ENCODE data around the gene SMPD3. TPM values are rescaled to one million over a fixed set of nuclear protein-coding genes. Genes with fewer than 3 reads are reported as not detected.
"Not testable (repeated sequence)": the region's sequence is repeated elsewhere in the genome, so short reads cannot be mapped to it uniquely, and the experiment has no call there.

SMPD3 gene
- total RNA-seq, result under 1 TPM in 1 of 2 donors, not detected in 1; 0.19 TPM

DNA sequence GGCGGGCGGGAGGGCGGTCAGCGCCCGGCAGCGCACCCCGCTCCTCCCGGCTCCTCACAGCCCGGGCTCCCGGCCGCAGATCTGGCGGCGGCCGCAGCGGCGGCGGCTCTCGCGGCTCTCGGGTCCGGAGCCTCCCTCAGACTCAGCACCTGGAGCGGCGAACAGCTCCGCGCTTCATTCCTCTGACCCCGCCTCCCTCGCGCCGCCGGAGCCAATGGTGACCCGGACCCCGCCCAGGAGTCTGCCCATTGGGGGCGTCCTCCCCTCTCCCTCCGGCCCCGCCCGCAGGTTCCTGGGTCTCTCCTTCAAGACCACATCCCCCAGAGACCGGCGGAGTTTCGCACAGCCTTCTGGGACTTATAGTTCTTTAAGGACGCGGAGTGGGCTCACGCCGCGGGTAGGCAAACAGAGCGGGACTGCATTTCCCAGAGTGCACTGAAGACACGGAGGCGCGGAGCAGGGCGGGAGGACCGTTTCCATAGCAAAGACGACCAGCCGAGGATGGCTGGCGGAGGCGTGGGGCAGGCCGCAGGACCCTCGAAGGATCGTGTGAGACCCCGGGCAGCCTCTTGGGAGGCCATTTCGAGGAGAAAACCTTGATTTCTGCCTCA, at the start of gene SMPD3:
Gene SMPD3, minus strand, starts transcription at position 149 of the 611 bp plus-strand sequence. CDS start 76,327 bp downstream, outside the sequence.
- ATAC-seq (replicated peaks in 1 of 2) (peak; percentile 96), DNase-seq (peak; percentile 98 to 100)
- no peak within 1 kb of the TSS for H3K27ac Mint-ChIP-seq
- peak within 1 kb of the TSS; percentile 75 to 89 for H3K4me3 Mint-ChIP-seq
- peaks cover 16% of the 10 kb centered on the region for H3K4me1 Mint-ChIP-seq (ENCODE audit: low read depth)
- H3K9me3 Mint-ChIP-seq, result no peaks in the 10 kb centered on the region
- H3K27me3 Mint-ChIP-seq (ENCODE audit: low read depth), result peaks cover 37% of the 10 kb centered on the region
- H3K36me3 Mint-ChIP-seq (ENCODE audit: insufficient read depth in 2 of 2), result no peaks in the 10 kb centered on the region

DNA sequence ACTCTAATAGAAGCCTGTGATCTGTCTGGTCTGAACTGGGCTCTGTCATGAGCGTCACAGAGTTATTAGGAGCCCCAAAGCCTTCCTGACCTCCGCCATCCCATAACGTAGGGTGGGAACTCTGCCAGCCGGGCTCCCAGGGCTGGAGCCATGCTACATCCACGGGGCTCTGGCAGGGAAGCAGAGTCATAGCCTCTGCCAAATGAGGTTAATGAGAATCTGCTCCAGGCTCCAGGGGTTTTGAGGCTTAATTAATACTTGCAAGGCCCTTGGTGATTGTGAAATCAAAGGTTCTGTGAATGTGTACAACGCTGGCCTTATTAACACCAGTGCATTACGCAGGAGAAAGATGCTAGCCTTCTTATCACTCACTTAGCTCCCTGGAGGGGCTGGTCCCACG, 48.4 kb upstream of the SMPD3 start:
- H3K27me3 Mint-ChIP-seq (ENCODE audit: low read depth), result no peaks in the 10 kb centered on the region
- no peaks in the 10 kb centered on the region for H3K36me3 Mint-ChIP-seq (ENCODE audit: insufficient read depth in 2 of 2)

DNA sequence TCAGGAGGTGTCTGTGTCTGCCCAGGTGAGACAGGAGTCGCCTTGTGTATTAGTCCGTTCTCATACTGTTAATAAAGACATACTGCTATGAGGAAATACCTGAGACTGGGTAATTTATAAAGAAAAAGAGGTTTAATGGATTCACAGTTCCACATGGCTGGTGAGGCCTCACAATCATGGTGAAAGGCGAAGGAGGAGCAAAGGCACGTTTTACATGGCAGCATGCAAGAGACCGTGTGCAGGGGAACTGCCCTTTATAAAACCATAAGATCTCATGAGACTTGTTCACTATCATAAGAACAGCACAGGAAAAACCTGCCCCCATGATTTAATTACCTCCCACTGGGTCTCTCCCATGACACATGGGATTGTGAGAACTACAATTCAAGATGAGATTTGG, 46.0 kb upstream of the SMPD3 start:
- H3K9me3 Mint-ChIP-seq; ATAC-seq (replicated peaks in 1 of 2); DNase-seq; H3K27ac Mint-ChIP-seq; H3K4me3 Mint-ChIP-seq; H3K27me3 Mint-ChIP-seq (ENCODE audit: low read depth); H3K36me3 Mint-ChIP-seq (ENCODE audit: insufficient read depth in 2 of 2); H3K4me1 Mint-ChIP-seq (ENCODE audit: low read depth): not testable (repeated sequence)

More for the DNA sequence above, 48.4 kb upstream of the SMPD3 start:
- Mint-ChIP-seq H3K4me1 (ENCODE audit: low read depth) (no peaks in the 10 kb centered on the region), H3K9me3 (no peaks in the 10 kb centered on the region), H3K27ac (no peak overlapping the region), H3K4me3 (no peak overlapping the region)
- DNase-seq (no peak), ATAC-seq (replicated peaks in 1 of 2) (no peak)

DNA sequence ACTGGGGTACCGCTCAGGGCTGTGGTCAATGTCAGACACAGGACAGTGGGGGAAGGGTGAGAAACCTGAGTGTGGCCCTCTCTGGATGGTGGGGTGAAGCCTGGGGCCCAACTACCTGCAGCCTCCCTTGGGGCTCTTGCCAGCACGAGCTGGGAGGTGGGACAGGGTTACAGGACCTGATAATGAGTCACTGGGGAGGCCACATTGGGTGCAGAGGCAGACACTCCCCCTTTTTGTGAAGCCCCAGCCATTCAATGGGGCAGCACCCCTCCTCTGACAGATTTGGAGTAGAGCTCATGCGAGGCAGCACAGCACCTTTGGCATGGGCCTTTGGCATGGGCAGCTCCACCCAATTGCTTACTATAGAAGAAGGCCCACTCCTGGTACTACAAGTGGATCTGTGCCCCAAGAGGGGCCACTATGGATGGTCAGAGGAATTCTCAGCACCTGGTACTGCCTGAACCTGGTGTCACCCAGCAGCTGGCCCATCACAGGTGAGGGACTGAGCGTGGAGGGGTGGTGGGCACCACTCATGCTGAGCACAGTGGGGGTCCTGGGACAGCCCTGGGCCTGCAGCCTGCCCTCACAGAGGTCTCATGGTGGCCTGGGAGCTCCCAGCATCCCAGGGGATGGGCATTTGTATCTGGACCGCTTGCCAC, 45.2 kb upstream of the SMPD3 start:
- Mint-ChIP-seq H3K27me3 (ENCODE audit: low read depth) (no peaks in the 10 kb centered on the region), H3K4me3 (no peak overlapping the region), H3K27ac (no peak overlapping the region), H3K36me3 (ENCODE audit: insufficient read depth in 2 of 2) (no peaks in the 10 kb centered on the region), H3K9me3 (no peaks in the 10 kb centered on the region), H3K4me1 (ENCODE audit: low read depth) (no peaks in the 10 kb centered on the region)
- ATAC-seq (replicated peaks in 1 of 2) (no peak), DNase-seq (no peak)

DNA sequence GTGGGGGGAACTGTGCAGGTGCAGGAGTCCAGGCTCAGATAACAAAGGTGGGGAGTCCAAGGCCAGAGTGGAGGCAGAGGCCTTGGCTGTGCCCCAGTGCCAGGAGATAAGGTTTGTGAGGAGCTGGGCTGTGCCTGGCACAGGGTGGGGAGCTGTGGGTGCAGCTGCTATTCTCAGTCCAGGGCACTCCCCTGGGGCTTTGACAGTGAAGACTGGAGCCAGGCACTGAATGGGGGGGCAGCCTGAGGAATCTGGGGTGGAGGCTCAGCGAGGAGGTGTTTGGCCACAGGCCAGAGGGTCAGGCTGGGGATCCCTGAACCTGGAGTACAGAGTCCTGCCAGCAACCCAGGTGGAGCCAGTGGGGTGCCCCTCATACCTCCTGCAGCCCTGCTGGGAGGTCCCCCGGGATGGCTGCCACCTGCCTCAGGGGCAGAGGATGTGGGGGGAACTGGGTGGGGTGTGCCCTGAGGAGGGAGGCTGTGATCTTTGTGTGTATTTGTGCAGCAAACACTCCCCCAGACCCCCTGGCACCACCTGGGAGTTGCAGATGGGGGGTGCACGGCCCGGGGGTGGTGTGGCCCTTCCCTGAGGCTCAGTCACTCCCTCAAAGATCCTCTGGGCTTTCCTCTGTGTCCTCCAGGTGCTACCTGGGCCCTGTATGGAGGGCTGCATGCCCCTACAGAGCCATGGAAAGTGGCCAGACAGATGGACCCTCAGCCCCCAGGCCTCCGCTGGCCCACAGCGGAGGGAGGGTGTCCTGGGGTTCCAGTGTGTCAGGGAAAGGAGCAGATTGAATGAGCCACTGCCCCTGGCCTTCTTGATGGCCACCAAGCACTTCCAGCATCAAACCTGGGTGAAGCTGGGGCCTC, 44.5 kb upstream of the SMPD3 start:
- H3K9me3 Mint-ChIP-seq, result no peaks in the 10 kb centered on the region
- no peaks in the 10 kb centered on the region for H3K4me1 Mint-ChIP-seq (ENCODE audit: low read depth)
- no peak for ATAC-seq (replicated peaks in 1 of 2)
- no peaks in the 10 kb centered on the region for H3K36me3 Mint-ChIP-seq (ENCODE audit: insufficient read depth in 2 of 2)
- H3K27ac Mint-ChIP-seq, result no peak overlapping the region
- DNase-seq, result no peak
- no peak overlapping the region for H3K4me3 Mint-ChIP-seq
- no peaks in the 10 kb centered on the region for H3K27me3 Mint-ChIP-seq (ENCODE audit: low read depth)

DNA sequence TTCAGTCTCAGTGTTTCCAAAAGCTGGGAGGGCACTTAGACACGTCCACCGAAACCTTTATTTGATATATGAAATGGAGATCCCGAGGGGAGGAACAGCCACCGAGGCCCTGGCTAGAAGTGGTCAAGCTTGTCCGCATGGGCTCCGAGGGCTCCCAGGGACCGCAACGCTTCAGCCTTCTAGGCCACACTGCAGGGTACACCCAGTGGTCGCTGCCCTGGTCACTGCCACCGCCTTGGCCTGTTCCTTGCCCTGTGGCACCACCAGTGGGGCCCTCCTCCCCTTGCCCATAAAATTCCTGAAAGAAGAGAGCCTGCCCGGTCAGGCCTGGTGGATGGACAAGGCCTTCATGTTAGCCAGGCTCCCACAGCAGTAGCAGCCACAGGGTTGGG, 43.8 kb upstream of the SMPD3 start:
- DNase-seq, result no peak
- no peaks in the 10 kb centered on the region for H3K27me3 Mint-ChIP-seq (ENCODE audit: low read depth)
- H3K4me3 Mint-ChIP-seq, result no peak overlapping the region
- H3K9me3 Mint-ChIP-seq, result no peaks in the 10 kb centered on the region
- no peak overlapping the region for H3K27ac Mint-ChIP-seq
- no peak for ATAC-seq (replicated peaks in 1 of 2)
- no peaks in the 10 kb centered on the region for H3K36me3 Mint-ChIP-seq (ENCODE audit: insufficient read depth in 2 of 2)
- H3K4me1 Mint-ChIP-seq (ENCODE audit: low read depth), result no peaks in the 10 kb centered on the region

DNA sequence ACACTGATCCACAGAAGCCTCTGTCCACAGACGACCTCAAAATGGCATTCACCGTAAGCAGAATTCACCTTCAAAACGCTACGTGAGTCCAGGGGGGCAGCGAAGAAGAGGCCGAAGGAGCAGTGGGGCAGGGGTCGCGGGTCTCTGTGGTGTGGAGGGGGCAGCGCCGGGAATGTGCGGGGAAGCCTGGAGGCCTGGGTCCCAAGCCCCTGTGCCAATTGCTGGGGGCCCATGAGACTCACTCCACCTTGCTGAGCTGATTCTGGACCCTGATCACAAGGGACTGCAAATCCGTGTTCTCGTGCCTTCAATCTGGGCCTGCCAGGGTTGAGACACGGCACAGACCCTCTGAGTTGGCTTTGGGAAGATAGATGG, 43.3 kb upstream of the SMPD3 start:
- Mint-ChIP-seq H3K9me3 (no peaks in the 10 kb centered on the region), H3K27ac (no peak overlapping the region), H3K4me1 (ENCODE audit: low read depth) (no peaks in the 10 kb centered on the region), H3K4me3 (no peak overlapping the region), H3K36me3 (ENCODE audit: insufficient read depth in 2 of 2) (no peaks in the 10 kb centered on the region), H3K27me3 (ENCODE audit: low read depth) (no peaks in the 10 kb centered on the region)
- no peak for DNase-seq
- no peak for ATAC-seq (replicated peaks in 1 of 2)

DNA sequence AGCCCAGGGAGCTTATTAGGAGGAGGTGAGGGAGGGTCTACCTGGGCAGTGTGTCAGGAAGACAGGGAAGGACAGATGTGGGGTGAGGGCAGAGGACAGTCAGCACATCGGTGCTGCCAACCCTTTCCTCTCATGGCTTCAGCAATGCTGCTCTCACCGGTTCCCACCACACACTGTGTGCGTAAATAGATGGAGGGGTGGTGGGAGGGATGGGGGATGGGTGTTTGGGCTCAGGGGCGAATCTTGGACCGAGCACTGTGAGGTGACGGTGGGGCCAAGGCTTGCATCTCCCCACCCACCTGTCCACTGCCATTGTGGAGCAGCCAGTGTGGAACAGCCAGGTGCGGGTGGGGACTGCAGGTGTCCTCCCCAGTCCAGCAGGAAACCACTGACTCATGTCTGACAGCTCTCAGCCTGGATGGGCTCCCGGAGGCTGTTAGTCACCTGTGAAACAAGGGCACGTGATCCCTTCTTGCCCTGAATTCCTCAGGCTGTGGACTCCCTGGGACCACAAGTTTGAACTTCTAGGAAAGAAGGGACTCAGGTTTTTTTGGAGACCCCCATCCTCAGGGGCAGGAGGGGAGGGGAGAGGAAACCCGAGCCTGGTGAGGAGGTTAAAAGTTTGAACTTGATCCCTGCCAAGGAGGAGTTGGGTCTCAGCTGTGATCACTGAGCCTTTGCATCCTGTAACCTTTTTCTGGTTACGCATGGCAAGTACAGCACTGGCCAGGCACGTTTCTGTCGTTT, 42.7 kb upstream of the SMPD3 start:
- H3K27me3 Mint-ChIP-seq (ENCODE audit: low read depth), result no peaks in the 10 kb centered on the region
- no peak for ATAC-seq (replicated peaks in 1 of 2)
- no peak overlapping the region for H3K4me3 Mint-ChIP-seq
- H3K27ac Mint-ChIP-seq, result no peak overlapping the region
- no peaks in the 10 kb centered on the region for H3K9me3 Mint-ChIP-seq
- no peaks in the 10 kb centered on the region for H3K4me1 Mint-ChIP-seq (ENCODE audit: low read depth)
- DNase-seq, result no peak
- no peaks in the 10 kb centered on the region for H3K36me3 Mint-ChIP-seq (ENCODE audit: insufficient read depth in 2 of 2)

DNA sequence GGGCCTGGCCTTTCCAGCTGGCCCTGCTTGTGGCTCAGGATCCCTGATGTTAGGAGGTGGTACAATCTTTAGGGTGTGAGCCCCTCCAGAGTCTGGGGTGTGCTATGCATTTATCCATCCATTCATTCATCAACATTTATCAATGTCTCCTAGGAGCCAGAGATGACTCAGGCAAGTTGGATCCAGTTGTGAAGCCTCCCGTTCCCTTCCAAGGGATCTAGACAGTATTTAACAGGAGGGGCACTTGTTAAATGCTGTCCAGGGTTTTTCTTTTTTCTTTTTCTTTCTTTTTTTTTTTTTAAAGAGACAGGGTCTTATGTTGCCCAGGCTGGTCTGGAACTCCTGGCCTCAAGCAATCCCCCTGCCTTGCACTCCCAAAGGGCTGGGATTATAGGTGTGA, 42.0 kb upstream of the SMPD3 start:
- no peak overlapping the region for H3K27ac Mint-ChIP-seq
- H3K36me3 Mint-ChIP-seq (ENCODE audit: insufficient read depth in 2 of 2), result no peaks in the 10 kb centered on the region
- ATAC-seq (replicated peaks in 1 of 2) (no peak), DNase-seq (no peak)
- no peaks in the 10 kb centered on the region for H3K27me3 Mint-ChIP-seq (ENCODE audit: low read depth)
- H3K9me3 Mint-ChIP-seq, result no peaks in the 10 kb centered on the region
- H3K4me1 Mint-ChIP-seq (ENCODE audit: low read depth), result no peaks in the 10 kb centered on the region
- no peak overlapping the region for H3K4me3 Mint-ChIP-seq

DNA sequence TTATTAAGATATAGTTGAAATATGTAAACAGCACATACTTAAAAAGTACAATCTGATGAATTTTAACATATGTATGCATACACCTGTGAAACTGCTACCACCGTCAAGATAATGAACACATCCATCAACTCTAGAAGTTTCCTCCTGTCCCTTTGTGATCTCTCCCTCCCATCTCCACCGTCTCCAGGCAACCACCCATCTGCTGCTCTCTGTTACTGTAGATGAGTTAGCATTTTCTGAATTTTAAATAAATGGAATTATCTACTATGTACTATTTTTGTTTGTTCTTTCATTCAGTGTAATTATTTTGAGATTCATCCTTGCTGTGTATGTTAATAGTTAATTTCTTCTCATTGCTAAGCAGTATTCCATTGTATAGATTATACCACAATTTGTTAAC, 40.2 kb upstream of the SMPD3 start:
- DNase-seq, result no peak
- H3K9me3 Mint-ChIP-seq, result no peaks in the 10 kb centered on the region
- no peaks in the 10 kb centered on the region for H3K27me3 Mint-ChIP-seq (ENCODE audit: low read depth)
- H3K4me3 Mint-ChIP-seq, result no peak overlapping the region
- no peak for ATAC-seq (replicated peaks in 1 of 2)
- H3K27ac Mint-ChIP-seq, result no peak overlapping the region
- H3K4me1 Mint-ChIP-seq (ENCODE audit: low read depth), result no peaks in the 10 kb centered on the region
- no peaks in the 10 kb centered on the region for H3K36me3 Mint-ChIP-seq (ENCODE audit: insufficient read depth in 2 of 2)

DNA sequence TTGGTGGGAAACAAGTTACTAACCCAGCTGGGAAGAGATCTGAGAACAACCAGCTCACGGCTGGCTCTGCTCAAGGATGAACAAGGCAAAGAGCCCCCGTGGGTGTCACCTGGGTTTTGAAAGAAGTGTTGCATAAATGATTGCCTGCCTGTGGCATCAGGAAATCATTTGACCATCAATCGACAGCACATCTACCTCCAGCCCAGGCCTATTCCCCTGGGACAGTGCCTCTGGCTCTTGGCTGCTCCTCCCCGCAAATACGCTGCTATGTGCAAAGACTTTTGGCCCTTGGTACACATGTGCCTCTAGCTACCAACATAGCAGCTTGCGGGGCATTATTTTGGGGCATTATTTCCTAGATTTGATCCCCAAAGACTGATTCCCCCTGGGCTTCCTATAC, 39.4 kb upstream of the SMPD3 start:
- H3K9me3 Mint-ChIP-seq, result no peaks in the 10 kb centered on the region
- DNase-seq, result no peak
- no peak for ATAC-seq (replicated peaks in 1 of 2)
- H3K4me3 Mint-ChIP-seq, result no peak overlapping the region
- no peaks in the 10 kb centered on the region for H3K36me3 Mint-ChIP-seq (ENCODE audit: insufficient read depth in 2 of 2)
- no peaks in the 10 kb centered on the region for H3K27me3 Mint-ChIP-seq (ENCODE audit: low read depth)
- no peaks in the 10 kb centered on the region for H3K4me1 Mint-ChIP-seq (ENCODE audit: low read depth)
- H3K27ac Mint-ChIP-seq, result no peak overlapping the region

DNA sequence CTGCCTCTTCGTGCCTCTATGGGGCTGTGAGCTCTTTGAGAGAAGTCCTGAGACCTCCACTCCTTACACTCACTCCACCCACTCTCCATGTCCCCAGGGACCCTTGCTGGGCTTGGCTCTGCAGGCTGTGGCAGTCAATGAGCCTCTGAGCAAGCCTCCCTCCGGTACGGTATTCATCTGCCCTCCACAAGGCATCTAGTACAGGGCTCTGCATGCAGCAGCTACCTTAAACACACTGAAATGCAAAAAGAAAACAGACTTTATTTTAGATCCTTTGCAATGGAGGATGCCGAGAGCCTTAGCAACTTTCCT, 38.9 kb upstream of the SMPD3 start:
- H3K36me3 Mint-ChIP-seq (ENCODE audit: insufficient read depth in 2 of 2), result no peaks in the 10 kb centered on the region
- H3K4me3 Mint-ChIP-seq, result no peak overlapping the region

More for the DNA sequence above, 38.9 kb upstream of the SMPD3 start:
- Mint-ChIP-seq H3K4me1 (ENCODE audit: low read depth) (no peaks in the 10 kb centered on the region), H3K27ac (no peak overlapping the region), H3K27me3 (ENCODE audit: low read depth) (no peaks in the 10 kb centered on the region), H3K9me3 (no peaks in the 10 kb centered on the region)
- ATAC-seq (replicated peaks in 1 of 2) (no peak), DNase-seq (no peak)

All from activated T-cell treated with anti-CD3 and anti-CD28 coated beads, Interleukin-2, amount 50 U/mL, for 72 hours (primary cell).